Loucy (cell line): ENCODE measurements around the gene MCAM.

ENCODE experiments used
- H2AFZ ChIP-seq: fragments of 200-600 bp; sonication (generic); 2 replicates; pipeline ENCODE4 v1.6.0; 2016; ENCODE audit warnings: antibody characterized with exemption, mild to moderate bottlenecking, low read length, moderate library complexity
- H3F3A ChIP-seq: fragments of 200-600 bp; 2 replicates; pipeline ENCODE4 v1.6.0; 2016; ENCODE audit warnings: antibody characterized with exemption, low read depth, mild to moderate bottlenecking
- H3K27me3 ChIP-seq: fragments of 200-600 bp; sonication (generic); 2 replicates; pipeline ENCODE4 v1.6.1; 2014; ENCODE audit warnings: low read length, mild to moderate bottlenecking; ENCODE audit not compliant: insufficient read depth, poor library complexity, severe bottlenecking
- H3K36me3 ChIP-seq: fragments of 200-600 bp; sonication (generic); 2 replicates; pipeline ENCODE4 v1.6.1; 2016; ENCODE audit warnings: low read length; ENCODE audit not compliant: insufficient read depth
- H3K4me1 ChIP-seq: fragments of 200-600 bp; sonication (generic); 2 replicates; pipeline ENCODE4 v1.5.1; 2014; ENCODE audit warnings: low read length, mild to moderate bottlenecking; ENCODE audit not compliant: insufficient read depth, poor library complexity, severe bottlenecking
- H3K4me2 ChIP-seq: fragments of 200-600 bp; sonication (generic); 2 replicates; pipeline ENCODE4 v1.6.0; 2014; ENCODE audit warnings: antibody characterized with exemption, low read length, low read depth, mild to moderate bottlenecking; ENCODE audit not compliant: poor library complexity, severe bottlenecking
- H3K4me3 ChIP-seq: fragments of 200-600 bp; sonication (generic); 2 replicates; pipeline ENCODE4 v1.5.1; 2014; ENCODE audit warnings: low read length, mild to moderate bottlenecking, mixed read lengths; ENCODE audit not compliant: poor library complexity, severe bottlenecking
- H3K79me2 ChIP-seq: fragments of 200-600 bp; sonication (generic); 2 replicates; pipeline ENCODE4 v1.6.1; 2014; ENCODE audit warnings: low read length; ENCODE audit not compliant: insufficient read depth
- H3K9ac ChIP-seq: fragments of 200-600 bp; sonication (generic); 2 replicates; pipeline ENCODE4 v1.6.0; 2014; ENCODE audit warnings: mild to moderate bottlenecking, low read depth, low read length, moderate library complexity; ENCODE audit not compliant: poor library complexity, severe bottlenecking
- H3K9me2 ChIP-seq: fragments of 200-600 bp; sonication (generic); replicated peaks from 2 replicates; pipeline ENCODE4 v1.6.1; 2016; ENCODE audit warnings: low read depth, low read length, mixed read lengths
- H3K9me3 ChIP-seq: fragments of 200-600 bp; sonication (generic); 2 replicates; pipeline ENCODE4 v1.6.1; 2014; ENCODE audit warnings: mild to moderate bottlenecking, antibody characterized with exemption, low read length, low read depth; ENCODE audit not compliant: insufficient read depth
- H4K20me1 ChIP-seq: fragments of 200-600 bp; sonication (generic); 2 replicates; pipeline ENCODE4 v1.6.0; 2014; ENCODE audit warnings: antibody characterized with exemption, low read length, mild to moderate bottlenecking; ENCODE audit not compliant: insufficient read depth, poor library complexity, severe bottlenecking
- EZH2phosphoT487 ChIP-seq: fragments of 200-600 bp; IDR thresholded peaks from 2 replicates; pipeline ENCODE4 v1.6.1; 2018; ENCODE audit warnings: antibody characterized with exemption, mild to moderate bottlenecking, moderate library complexity, borderline replicate concordance
- TF ChIP-seq, protein P1 (sequence below): fragments of 200-600 bp; sonication (generic); conservative IDR thresholded peaks from 2 replicates; pipeline ENCODE4 v1.5.1; 2014; ENCODE audit warnings: mild to moderate bottlenecking, antibody characterized with exemption, low read length

The MCAM gene

DNA sequence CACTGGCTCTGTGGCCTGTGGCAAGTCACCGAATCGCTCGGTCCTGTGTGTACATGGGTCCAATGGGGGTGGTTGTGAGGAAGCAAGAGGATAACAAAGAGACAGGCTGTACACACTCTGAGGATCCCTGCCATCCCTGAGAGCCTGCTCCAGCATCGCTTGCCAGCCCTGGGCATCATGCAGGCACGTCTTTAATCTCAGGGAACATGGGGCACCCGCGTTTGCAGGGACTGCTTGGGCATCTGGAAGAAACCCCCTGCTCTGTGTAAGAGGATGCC is 25.0 kb upstream of the MCAM start:
- no peak for TF ChIP-seq EZH2phosphoT487
- TF ChIP-seq, protein P1, sequence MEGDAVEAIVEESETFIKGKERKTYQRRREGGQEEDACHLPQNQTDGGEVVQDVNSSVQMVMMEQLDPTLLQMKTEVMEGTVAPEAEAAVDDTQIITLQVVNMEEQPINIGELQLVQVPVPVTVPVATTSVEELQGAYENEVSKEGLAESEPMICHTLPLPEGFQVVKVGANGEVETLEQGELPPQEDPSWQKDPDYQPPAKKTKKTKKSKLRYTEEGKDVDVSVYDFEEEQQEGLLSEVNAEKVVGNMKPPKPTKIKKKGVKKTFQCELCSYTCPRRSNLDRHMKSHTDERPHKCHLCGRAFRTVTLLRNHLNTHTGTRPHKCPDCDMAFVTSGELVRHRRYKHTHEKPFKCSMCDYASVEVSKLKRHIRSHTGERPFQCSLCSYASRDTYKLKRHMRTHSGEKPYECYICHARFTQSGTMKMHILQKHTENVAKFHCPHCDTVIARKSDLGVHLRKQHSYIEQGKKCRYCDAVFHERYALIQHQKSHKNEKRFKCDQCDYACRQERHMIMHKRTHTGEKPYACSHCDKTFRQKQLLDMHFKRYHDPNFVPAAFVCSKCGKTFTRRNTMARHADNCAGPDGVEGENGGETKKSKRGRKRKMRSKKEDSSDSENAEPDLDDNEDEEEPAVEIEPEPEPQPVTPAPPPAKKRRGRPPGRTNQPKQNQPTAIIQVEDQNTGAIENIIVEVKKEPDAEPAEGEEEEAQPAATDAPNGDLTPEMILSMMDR, result no peak
- H3K4me3 ChIP-seq, result no peak overlapping the region

DNA sequence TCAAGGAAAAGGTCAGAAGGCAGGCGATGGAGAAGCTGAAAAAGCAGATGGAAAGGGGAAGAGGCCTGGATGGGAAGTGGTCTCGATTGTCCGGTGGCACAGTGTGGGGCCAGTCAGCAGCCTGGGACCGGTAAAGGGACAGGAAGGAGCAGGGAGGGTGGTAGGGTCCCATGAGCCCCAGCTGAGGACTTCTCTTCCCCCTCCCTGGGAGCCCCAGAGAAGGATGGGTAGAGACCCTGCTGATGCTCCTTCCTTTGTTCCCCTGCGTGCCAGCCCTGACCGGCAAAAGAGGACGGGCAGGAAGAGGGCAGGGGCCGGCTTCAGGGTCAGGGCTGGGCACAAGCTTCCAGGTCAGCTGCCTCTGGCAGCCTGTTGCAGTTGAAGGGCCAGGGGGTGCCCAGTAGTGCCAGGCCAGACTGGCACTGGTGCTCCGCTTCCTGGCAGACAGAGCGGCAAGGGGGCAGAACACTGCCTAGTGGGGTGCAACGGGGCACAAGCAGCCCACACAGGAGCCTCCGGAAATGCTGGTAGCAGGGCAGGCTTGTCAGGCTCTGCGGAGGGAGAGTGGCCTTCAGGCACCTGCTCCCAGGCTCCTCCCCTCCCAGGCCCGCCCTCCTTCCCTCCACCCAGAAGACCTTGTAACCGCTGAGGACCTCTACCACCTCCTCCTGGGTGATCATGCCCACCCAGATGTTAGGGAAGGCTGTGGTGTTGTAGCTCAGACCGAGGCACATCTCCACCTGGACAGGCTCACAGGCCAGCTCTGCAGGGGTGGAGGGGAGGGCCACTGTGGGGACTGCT is 24.5 kb upstream of the MCAM start:
- H3K9me2 ChIP-seq, result no peaks in the 10 kb centered on the region
- H3K9ac ChIP-seq, result no peak overlapping the region
- TF ChIP-seq, protein P1, result no peak
- TF ChIP-seq EZH2phosphoT487, result no peak
- H3K4me1 ChIP-seq, result peaks cover 21% of the 10 kb centered on the region
- H3K9me3 ChIP-seq, result no peaks in the 10 kb centered on the region
- H3K4me3 ChIP-seq, result no peak overlapping the region
- no peak overlapping the region for H3K4me2 ChIP-seq
- no peaks in the 10 kb centered on the region for H3F3A ChIP-seq
- H3K27me3 ChIP-seq, result no peaks in the 10 kb centered on the region
- H2AFZ ChIP-seq, result no peak overlapping the region
- no peaks in the 10 kb centered on the region for H3K36me3 ChIP-seq
- H3K79me2 ChIP-seq, result peaks cover 18% of the 10 kb centered on the region; the same call in 1 of the 2 replicates
- peaks cover 5% of the 10 kb centered on the region for H4K20me1 ChIP-seq

More for the DNA sequence above, 25.0 kb upstream of the MCAM start:
- no peaks in the 10 kb centered on the region for H3K36me3 ChIP-seq
- H2AFZ ChIP-seq, result no peak overlapping the region
- H3K9me3 ChIP-seq, result no peaks in the 10 kb centered on the region
- H3F3A ChIP-seq, result no peaks in the 10 kb centered on the region
- H3K27me3 ChIP-seq, result no peaks in the 10 kb centered on the region
- no peaks in the 10 kb centered on the region for H3K9me2 ChIP-seq
- peaks cover 5% of the 10 kb centered on the region for H4K20me1 ChIP-seq
- peaks cover 15% of the 10 kb centered on the region for H3K4me1 ChIP-seq
- H3K4me2 ChIP-seq, result no peak overlapping the region
- H3K9ac ChIP-seq, result no peak overlapping the region
- peaks cover 13% of the 10 kb centered on the region; the same call in 1 of the 2 replicates for H3K79me2 ChIP-seq

DNA sequence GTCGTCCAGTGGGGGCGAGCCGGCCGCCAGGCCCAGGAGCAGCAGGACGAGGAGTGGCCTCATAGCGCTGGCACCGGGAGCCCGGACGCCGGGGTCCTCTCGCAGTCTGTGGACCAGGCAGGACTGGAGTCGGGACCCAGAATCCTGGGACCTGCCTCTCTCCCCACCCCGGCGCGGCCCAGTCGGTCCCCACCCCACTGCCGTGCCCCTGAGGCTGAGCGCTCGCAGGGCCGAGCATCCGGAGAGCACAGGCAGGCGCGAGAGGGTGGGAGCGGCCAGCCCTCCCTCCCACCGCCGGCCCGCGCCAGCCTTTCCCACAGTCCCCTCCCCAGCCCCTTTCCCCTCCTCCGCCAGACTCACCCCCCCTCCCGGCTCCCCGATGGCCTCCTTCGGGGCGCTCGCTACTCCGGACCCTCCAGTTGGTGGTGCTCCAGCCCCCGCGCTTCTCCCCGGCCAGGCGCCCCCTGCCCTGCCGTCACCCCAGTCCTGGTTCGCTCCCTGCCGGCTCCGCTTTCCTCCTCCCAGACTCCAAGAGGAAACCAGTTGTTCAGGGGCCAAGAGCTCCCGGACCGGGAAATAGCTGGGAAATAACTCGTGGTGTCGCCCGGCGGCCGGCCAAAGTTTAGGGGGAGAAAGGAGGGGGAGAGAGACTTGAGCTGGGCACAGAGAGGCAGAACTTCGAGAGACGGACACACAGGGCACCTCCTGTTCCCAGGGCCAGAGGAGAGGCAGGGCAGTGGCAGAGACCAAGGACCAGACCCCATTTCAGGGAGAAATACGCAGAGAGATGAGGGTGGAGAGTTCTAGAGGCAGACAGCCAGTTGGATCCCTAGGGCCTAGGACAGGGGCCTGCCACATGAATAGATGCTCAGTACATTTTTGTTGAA is 23.6 kb upstream of the MCAM start, which contains the start of gene C1QTNF5:
C1QTNF5 (minus strand) TSS at position 549 of the 887 bp plus-strand sequence; CDS start at position 63, 486 bp downstream.
- H3K4me1 ChIP-seq, result peaks cover 29% of the 10 kb centered on the region
- H3K4me3 ChIP-seq, result no peak within 1 kb of the TSS
- TF ChIP-seq, protein P1, result no peak
- TF ChIP-seq EZH2phosphoT487, result no peak
- no peaks in the 10 kb centered on the region for H3F3A ChIP-seq
- no peak within 1 kb of the TSS for H2AFZ ChIP-seq
- no peak within 1 kb of the TSS for H3K4me2 ChIP-seq
- H4K20me1 ChIP-seq, result peaks cover 7% of the 10 kb centered on the region
- H3K36me3 ChIP-seq, result no peaks in the 10 kb centered on the region
- H3K9ac ChIP-seq, result no peak within 1 kb of the TSS
- no peaks in the 10 kb centered on the region for H3K9me3 ChIP-seq
- no peaks in the 10 kb centered on the region for H3K27me3 ChIP-seq
- H3K79me2 ChIP-seq, result peaks cover 27% of the 10 kb centered on the region
- H3K9me2 ChIP-seq, result no peaks in the 10 kb centered on the region
